Type B pancreatic cell (in vitro differentiated cells): Measurements from ENCODE around the gene TOPBP1. TPM values are rescaled to one million over a fixed set of nuclear protein-coding genes. Genes with fewer than 3 reads are reported as not detected.
"Not testable (repeated sequence)": the region's sequence is repeated elsewhere in the genome, so short reads cannot be mapped to it uniquely, and the experiment has no call there.

Source experiments
- DNase-seq: peaks from one replicate; pipeline ENCODE4 v3.0.0; 2021; ENCODE audit warnings: mixed read lengths; ENCODE audit not compliant: unreplicated experiment; ENCODE audit errors: extremely low spot score
- H3K27ac Mint-ChIP-seq: 2 replicates; pipeline ENCODE4 v1.8.0; 2021; ENCODE audit warnings: mild to moderate bottlenecking, mixed read lengths
- H3K27me3 Mint-ChIP-seq: 2 replicates; pipeline ENCODE4 v1.8.0; 2021; ENCODE audit warnings: mixed read lengths
- H3K36me3 Mint-ChIP-seq: 2 replicates; pipeline ENCODE4 v1.8.0; 2021; ENCODE audit warnings: mixed read lengths
- H3K4me1 Mint-ChIP-seq: one replicate; pipeline ENCODE4 v1.8.0; 2021; ENCODE audit warnings: mixed read lengths; ENCODE audit not compliant: unreplicated experiment
- H3K4me3 Mint-ChIP-seq: 2 replicates; pipeline ENCODE4 v1.8.0; 2021; ENCODE audit warnings: mild to moderate bottlenecking, mixed read lengths
- H3K9me3 Mint-ChIP-seq: 2 replicates; pipeline ENCODE4 v1.8.0; 2021; ENCODE audit warnings: mixed read lengths
- CTCF ChIP-seq: fragments of 200-600 bp; sonication (generic); conservative IDR thresholded peaks from 2 replicates; pipeline ENCODE4 v1.5.0; 2021; ENCODE audit warnings: antibody characterized with exemption, mild to moderate bottlenecking
- total RNA-seq: library from RNA; stranded (reverse); gene quantifications from 2 replicates; pipeline ENCODE4 v1.2.1, GENCODE V29; 2021; ENCODE audit warnings: low replicate concordance

TOPBP1 gene
- total RNA-seq, 1 donor from 2014 or later = 44.4 TPM

DNA sequence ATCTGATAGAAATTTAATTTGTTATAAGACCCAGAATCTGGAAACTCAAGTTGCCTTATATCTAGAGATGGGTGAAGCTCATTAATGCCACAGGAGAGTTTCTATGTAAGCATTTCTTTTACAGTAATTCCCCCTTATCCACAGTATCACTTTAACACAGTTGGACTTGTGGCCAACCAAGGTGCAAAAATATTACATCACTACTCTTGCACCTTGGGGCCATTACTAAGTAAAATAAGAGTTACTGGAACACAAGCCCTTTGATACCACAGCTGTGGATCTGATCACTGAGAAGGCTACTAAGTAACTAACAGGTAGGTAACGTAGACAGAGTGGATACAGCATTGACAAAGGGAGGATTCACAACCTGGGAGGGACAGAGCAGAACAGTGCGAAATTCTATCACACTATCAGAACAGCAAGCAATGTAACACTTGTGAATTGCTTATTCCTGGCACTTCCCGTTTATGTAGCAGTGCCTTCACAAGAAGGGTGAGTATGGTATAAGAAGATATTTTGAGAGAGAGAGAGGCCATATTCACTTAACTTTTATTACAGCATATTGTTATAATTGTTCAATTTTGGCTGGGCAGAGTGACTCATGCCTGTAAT is 33.9 kb upstream of the TOPBP1 start:
- DNase-seq = no peak
- H3K36me3 Mint-ChIP-seq = no peaks in the 10 kb centered on the region
- H3K9me3 Mint-ChIP-seq = no peaks in the 10 kb centered on the region
- H3K27ac Mint-ChIP-seq = no peak overlapping the region
- no peak overlapping the region for H3K4me3 Mint-ChIP-seq
- no peaks in the 10 kb centered on the region for H3K27me3 Mint-ChIP-seq
- no peak for TF ChIP-seq CTCF
- no peaks in the 10 kb centered on the region for H3K4me1 Mint-ChIP-seq

DNA sequence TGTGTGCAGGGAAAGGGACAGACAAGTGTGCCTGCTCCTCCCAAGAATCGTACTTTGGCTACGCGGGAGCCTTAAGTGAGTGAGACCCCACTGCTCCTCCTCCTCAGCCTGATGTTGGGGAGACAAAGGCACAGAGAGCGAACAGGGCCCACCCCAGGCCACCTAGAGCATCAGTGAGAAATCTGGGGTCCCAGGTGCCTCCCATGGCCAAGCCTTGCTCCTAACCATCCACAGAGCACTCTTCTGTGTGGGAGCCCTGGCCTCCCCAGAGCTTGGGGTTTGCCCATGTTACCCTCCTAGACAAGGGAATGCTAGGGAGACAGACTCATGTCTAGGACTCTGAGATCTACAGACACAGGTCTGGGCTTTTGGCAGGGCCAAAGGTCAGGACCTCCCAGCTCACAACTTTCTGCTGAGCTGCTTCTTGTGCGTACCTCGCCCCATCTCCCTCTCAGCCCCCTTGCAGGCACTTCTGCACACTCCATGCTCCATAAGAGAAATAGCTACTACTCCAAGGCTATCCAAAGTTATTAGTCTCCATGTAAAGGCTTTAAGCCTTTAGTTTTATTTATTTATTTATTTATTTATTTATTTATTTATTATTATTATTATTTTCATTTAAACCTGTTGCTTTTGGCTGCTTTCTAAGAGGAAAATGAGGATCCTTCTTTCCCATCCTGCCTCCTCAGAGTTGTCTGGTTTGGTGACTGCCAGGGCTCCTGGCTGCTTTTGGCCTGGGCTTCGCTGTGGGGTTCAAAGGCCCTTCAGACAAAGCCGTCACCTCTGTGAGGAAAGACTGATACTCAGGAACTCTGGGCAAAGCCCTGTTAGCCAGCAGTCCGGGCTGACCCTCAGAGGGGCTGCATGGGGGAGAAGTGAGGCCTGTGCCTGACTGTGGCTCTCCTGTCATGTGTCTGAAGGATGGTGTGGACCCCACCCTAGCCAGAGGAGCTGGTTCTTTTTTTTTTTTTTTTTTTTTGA is 32.8 kb upstream of the TOPBP1 start:
- Mint-ChIP-seq H3K36me3 (no peaks in the 10 kb centered on the region), H3K27me3 (no peaks in the 10 kb centered on the region), H3K9me3 (no peaks in the 10 kb centered on the region), H3K4me3 (no peak overlapping the region), H3K4me1 (no peaks in the 10 kb centered on the region), H3K27ac (no peak overlapping the region)
- no peak for DNase-seq
- TF ChIP-seq CTCF = no peak

DNA sequence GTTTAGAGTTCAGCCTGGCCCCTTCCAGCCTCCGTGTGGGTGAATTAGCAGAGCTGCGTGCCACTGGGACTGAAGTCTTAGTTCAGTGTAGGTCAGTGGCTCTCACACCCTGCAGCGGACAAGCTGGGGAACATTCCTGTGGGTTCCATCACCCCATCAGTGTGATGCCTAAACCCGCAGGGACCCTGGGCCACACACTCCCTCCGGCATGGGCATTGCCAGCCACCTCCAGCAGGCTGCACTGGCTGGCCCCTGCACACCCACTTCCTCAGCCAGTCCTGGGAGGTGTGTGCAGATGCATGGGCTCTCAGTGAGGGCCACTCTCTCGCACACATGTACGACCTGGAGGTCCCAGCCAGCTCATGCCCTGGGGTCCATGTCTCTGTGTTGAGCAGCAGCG is 32.1 kb upstream of the TOPBP1 start:
- TF ChIP-seq CTCF = no peak
- H3K9me3 Mint-ChIP-seq = no peaks in the 10 kb centered on the region
- no peak overlapping the region for H3K4me3 Mint-ChIP-seq
- H3K27ac Mint-ChIP-seq = no peak overlapping the region
- no peaks in the 10 kb centered on the region for H3K27me3 Mint-ChIP-seq
- H3K36me3 Mint-ChIP-seq = no peaks in the 10 kb centered on the region
- DNase-seq = no peak
- no peaks in the 10 kb centered on the region for H3K4me1 Mint-ChIP-seq

GRCh38 chr3:133692759-133693158 is 31.0 kb upstream of the TOPBP1 start:
- H3K36me3 Mint-ChIP-seq = no peaks in the 10 kb centered on the region
- no peak for TF ChIP-seq CTCF
- DNase-seq = no peak
- H3K4me1 Mint-ChIP-seq = no peaks in the 10 kb centered on the region
- no peaks in the 10 kb centered on the region for H3K9me3 Mint-ChIP-seq
- no peak overlapping the region for H3K27ac Mint-ChIP-seq
- H3K4me3 Mint-ChIP-seq = no peak overlapping the region
- no peaks in the 10 kb centered on the region for H3K27me3 Mint-ChIP-seq

- no peak for TF ChIP-seq CTCF
- Mint-ChIP-seq H3K4me1 (no peaks in the 10 kb centered on the region), H3K27me3 (no peaks in the 10 kb centered on the region), H3K27ac (no peak overlapping the region), H3K4me3 (no peak overlapping the region), H3K9me3 (no peaks in the 10 kb centered on the region), H3K36me3 (no peaks in the 10 kb centered on the region)
- no peak for DNase-seq
These were observed 29.7 kb upstream of the TOPBP1 start for GRCh38 chr3:133691273-133692107.

DNA sequence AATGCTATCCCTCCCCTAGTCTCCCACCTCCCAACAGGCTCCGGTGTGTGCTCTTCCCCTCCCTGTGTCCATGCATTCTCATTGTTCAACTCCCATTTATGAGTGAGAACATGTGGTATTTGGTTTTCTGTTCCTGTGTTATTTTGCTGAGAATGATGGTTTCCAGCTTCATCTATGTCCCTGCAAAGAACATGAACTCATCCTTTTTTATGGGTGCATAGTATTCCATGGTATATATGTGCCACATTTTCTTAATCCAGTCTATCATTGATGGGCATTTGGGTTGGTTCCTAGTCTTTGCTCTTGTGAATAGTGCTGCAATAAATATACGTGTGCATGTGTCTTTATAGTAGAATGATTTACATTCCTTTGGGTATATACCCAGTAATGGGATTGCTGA is 16.3 kb upstream of the TOPBP1 start:
- not testable (repeated sequence) for DNase-seq, H3K27ac Mint-ChIP-seq, H3K4me1 Mint-ChIP-seq, H3K4me3 Mint-ChIP-seq, H3K36me3 Mint-ChIP-seq, H3K9me3 Mint-ChIP-seq
- H3K27me3 Mint-ChIP-seq = peaks cover 44% of the 10 kb centered on the region
